Mucosa of descending colon (tissue), 3 donors: ENCODE results near the gene ACAD11. TPM values are rescaled to one million over a fixed set of nuclear protein-coding genes. Genes with fewer than 3 reads are reported as not detected.

Experiments
- ATAC-seq: fragments of 200-7000 bp; cut with Tn5 transposase; one replicate; pipeline ENCODE4 v1.9.1; 2020; ENCODE audit warnings: mild to moderate bottlenecking, moderate library complexity
- DNase-seq, 3 donors: peaks; one replicate each; pipeline ENCODE4 v3.0.0-alpha.2; 2020
- H3K36me3 ChIP-seq: fragments of 200-600 bp; one replicate; pipeline ENCODE4 v1.8.0; 2021; ENCODE audit warnings: low read depth, mild to moderate bottlenecking
- H3K4me1 ChIP-seq: fragments of 200-600 bp; one replicate; pipeline ENCODE4 v1.8.0; 2021; ENCODE audit warnings: low read depth, mild to moderate bottlenecking
- H3K4me3 ChIP-seq: fragments of 200-600 bp; one replicate; pipeline ENCODE4 v1.8.0; 2021; ENCODE audit warnings: mild to moderate bottlenecking
- H3K9me3 ChIP-seq: fragments of 200-600 bp; one replicate; pipeline ENCODE4 v1.8.0; 2021; ENCODE audit warnings: mild to moderate bottlenecking
- intact Hi-C, 2 donors: fragments of 100-400 bp; cut with DNase I in 1 of 2; cut with micrococcal nuclease in 1 of 2; formaldehyde crosslinking; loops; one replicate each; pipeline versions ENCODE4 v1.11.0 to v1.11.1; 2022; cut with DNase I, micrococcal nuclease
- total RNA-seq, 3 donors: library from RNA; stranded (reverse); fragmentation: NEBNext Ultra II Directional in 2 of 3; extraction: Animal tissue kit (Norgen Biotek cat#: 25700) in 2 of 3; gene quantifications; one replicate each; pipeline versions ENCODE4 v1.2.1 to v1.2.4, GENCODE V29; 2021 to 2023
- TF ChIP-seq, protein P1 (sequence below): fragments of 200-600 bp; IDR thresholded peaks from one replicate; pipeline ENCODE4 v1.8.0; 2022; ENCODE audit warnings: antibody characterized with exemption, mild to moderate bottlenecking
- donor health status: DM: no; HTN: no; CAD: no; lungs with moderate emphysema.
- donor health status: DM: no; HTN: no; CAD: no.
- donor health status: DM: no; HTN: yes; CAD: no.

Gene ACAD11
- total RNA-seq, 3 donors from 2014 or later: 7.2 to 19.8 (median 7.4) TPM

DNA sequence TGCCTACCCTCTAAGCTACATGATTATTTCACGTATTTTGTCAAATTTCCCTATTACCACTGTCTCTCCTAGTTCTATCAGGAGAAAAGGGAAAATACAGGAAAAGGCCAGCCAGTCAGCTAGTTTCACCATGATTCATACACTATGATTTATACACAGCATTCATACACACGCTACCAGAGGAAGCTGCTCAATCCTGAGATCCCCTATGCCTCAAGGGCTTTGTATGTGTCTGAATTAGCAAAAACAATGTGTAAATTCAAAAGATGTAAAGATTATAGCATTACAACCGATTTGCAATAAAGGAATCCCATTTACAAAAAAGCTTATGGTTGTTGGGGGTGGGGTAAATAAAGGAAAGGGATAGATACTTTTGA, 65.7 kb downstream of the ACAD11 start:
- TF ChIP-seq, protein P1, sequence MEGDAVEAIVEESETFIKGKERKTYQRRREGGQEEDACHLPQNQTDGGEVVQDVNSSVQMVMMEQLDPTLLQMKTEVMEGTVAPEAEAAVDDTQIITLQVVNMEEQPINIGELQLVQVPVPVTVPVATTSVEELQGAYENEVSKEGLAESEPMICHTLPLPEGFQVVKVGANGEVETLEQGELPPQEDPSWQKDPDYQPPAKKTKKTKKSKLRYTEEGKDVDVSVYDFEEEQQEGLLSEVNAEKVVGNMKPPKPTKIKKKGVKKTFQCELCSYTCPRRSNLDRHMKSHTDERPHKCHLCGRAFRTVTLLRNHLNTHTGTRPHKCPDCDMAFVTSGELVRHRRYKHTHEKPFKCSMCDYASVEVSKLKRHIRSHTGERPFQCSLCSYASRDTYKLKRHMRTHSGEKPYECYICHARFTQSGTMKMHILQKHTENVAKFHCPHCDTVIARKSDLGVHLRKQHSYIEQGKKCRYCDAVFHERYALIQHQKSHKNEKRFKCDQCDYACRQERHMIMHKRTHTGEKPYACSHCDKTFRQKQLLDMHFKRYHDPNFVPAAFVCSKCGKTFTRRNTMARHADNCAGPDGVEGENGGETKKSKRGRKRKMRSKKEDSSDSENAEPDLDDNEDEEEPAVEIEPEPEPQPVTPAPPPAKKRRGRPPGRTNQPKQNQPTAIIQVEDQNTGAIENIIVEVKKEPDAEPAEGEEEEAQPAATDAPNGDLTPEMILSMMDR: no peak
- H3K9me3 ChIP-seq: no peaks in the 10 kb centered on the region
- no peak overlapping the region for H3K4me3 ChIP-seq
- no peaks in the 10 kb centered on the region for H3K36me3 ChIP-seq
- intact Hi-C loops: no loop called here
- no peaks in the 10 kb centered on the region for H3K4me1 ChIP-seq
- ATAC-seq: no peak
- DNase-seq: no peak

GRCh38 chr3:132593241-132593946, 66.2 kb downstream of the ACAD11 start:
- Histone ChIP-seq H3K4me3 (no peak overlapping the region), H3K36me3 (no peaks in the 10 kb centered on the region), H3K4me1 (no peaks in the 10 kb centered on the region), H3K9me3 (no peaks in the 10 kb centered on the region)
- no peak for ATAC-seq
- TF ChIP-seq, protein P1: no peak
- intact Hi-C loops: no loop called here
- DNase-seq: no peak

GRCh38 chr3:132592216-132592615, 67.4 kb downstream of the ACAD11 start:
- no peak for ATAC-seq
- no peaks in the 10 kb centered on the region for H3K9me3 ChIP-seq
- no peaks in the 10 kb centered on the region for H3K36me3 ChIP-seq
- intact Hi-C loops: no loop called here
- no peak for DNase-seq
- H3K4me1 ChIP-seq: no peaks in the 10 kb centered on the region
- TF ChIP-seq, protein P1: no peak
- H3K4me3 ChIP-seq: no peak overlapping the region

DNA sequence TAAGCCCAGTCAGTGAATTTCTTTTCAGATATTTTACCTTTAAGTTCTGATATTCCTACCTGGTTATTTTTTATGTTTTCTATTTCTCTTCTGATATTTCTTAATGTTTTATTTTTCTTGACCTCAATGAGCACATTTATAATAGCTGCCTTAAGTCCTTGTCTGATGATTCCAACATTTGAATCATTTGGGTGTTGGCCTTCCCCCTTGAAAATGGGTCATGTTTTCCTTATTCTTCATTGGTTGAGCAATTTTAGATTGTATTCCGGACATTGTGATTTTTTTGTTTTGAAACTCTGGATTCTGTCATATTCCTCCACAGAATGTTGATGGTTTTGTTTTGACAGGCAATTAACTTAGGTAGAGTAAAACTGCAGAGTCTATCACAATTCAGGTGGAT, 72.2 kb downstream of the ACAD11 start:
- TF ChIP-seq, protein P1: no peak
- H3K4me1 ChIP-seq: no peaks in the 10 kb centered on the region
- no peak for DNase-seq
- intact Hi-C loops: no loop called here
- ATAC-seq: no peak
- H3K4me3 ChIP-seq: no peak overlapping the region
- H3K36me3 ChIP-seq: no peaks in the 10 kb centered on the region
- no peaks in the 10 kb centered on the region for H3K9me3 ChIP-seq

GRCh38 chr3:132573797-132574211, 85.8 kb downstream of the ACAD11 start:
- no peak for DNase-seq
- intact Hi-C loops: no loop called here

More at GRCh38 chr3:132573797-132574211, 85.8 kb downstream of the ACAD11 start:
- no peaks in the 10 kb centered on the region for H3K36me3 ChIP-seq
- no peaks in the 10 kb centered on the region for H3K9me3 ChIP-seq
- no peak for ATAC-seq
- TF ChIP-seq, protein P1: no peak
- H3K4me3 ChIP-seq: no peak overlapping the region
- no peaks in the 10 kb centered on the region for H3K4me1 ChIP-seq
